KMS-11 (cell line): Measurements from ENCODE around the gene SLC5A12.

Experiments
- H2AFZ ChIP-seq: fragments of 200-600 bp; sonication (generic); 2 replicates; pipeline ENCODE4 v1.6.1; 2016; ENCODE audit warnings: antibody characterized with exemption, mixed run types, low read depth
- H3K27ac ChIP-seq: fragments of 200-600 bp; sonication (generic); 2 replicates; pipeline ENCODE4 v1.6.1; 2016; ENCODE audit warnings: mild to moderate bottlenecking, mixed run types
- H3K27me3 ChIP-seq: fragments of 200-600 bp; sonication (generic); 2 replicates; pipeline ENCODE4 v1.6.1; 2017; ENCODE audit warnings: mild to moderate bottlenecking, low read depth, mixed run types, moderate library complexity; ENCODE audit not compliant: insufficient read depth
- H3K36me3 ChIP-seq: fragments of 200-600 bp; sonication (generic); 2 replicates; pipeline ENCODE4 v1.6.1; 2017; ENCODE audit warnings: mild to moderate bottlenecking, mixed run types; ENCODE audit not compliant: insufficient read depth
- H3K4me1 ChIP-seq: fragments of 200-600 bp; sonication (generic); 2 replicates; pipeline ENCODE4 v1.6.1; 2016; ENCODE audit warnings: mild to moderate bottlenecking, low read depth, mixed run types; ENCODE audit not compliant: poor library complexity, severe bottlenecking
- H3K4me2 ChIP-seq: fragments of 200-600 bp; sonication (generic); 2 replicates; pipeline ENCODE4 v1.7.0; 2016; ENCODE audit warnings: mild to moderate bottlenecking, mixed run types
- H3K4me3 ChIP-seq: fragments of 200-600 bp; sonication (generic); IDR thresholded peaks from 2 replicates; pipeline ENCODE4 v1.6.1; 2017; ENCODE audit warnings: low read depth, low read length, mixed read lengths; ENCODE audit not compliant: insufficient read depth
- H3K79me2 ChIP-seq: fragments of 200-600 bp; sonication (generic); 2 replicates; pipeline ENCODE4 v1.6.1; 2016; ENCODE audit warnings: low read depth, mixed run types; ENCODE audit not compliant: insufficient read depth
- H3K9ac ChIP-seq: fragments of 200-600 bp; sonication (generic); 2 replicates; pipeline ENCODE4 v1.6.1; 2016; ENCODE audit warnings: mild to moderate bottlenecking, mixed run types
- H4K20me1 ChIP-seq: fragments of 200-600 bp; sonication (generic); 2 replicates; pipeline ENCODE4 v1.6.1; 2016; ENCODE audit warnings: mild to moderate bottlenecking, mixed run types; ENCODE audit not compliant: insufficient read depth
- CTCF ChIP-seq: fragments of 200-600 bp; sonication (generic); conservative IDR thresholded peaks from 2 replicates; pipeline ENCODE4 v1.6.1; 2017; ENCODE audit warnings: low read depth, mild to moderate bottlenecking, antibody characterized with exemption, low read length, moderate library complexity, mixed read lengths

The SLC5A12 gene

GRCh38 chr11:26721948-26722475 is at the start of gene SLC5A12:
TSS of gene SLC5A12 (minus strand) at chr11:26722060. CDS start at chr11:26721714, 346 bp downstream.
- Histone ChIP-seq H3K79me2 (no peaks in the 10 kb centered on the region), H3K36me3 (no peaks in the 10 kb centered on the region), H3K4me2 (no peak within 1 kb of the TSS), H3K4me1 (no peaks in the 10 kb centered on the region), H3K27ac (no peak within 1 kb of the TSS), H3K4me3 (no peak within 1 kb of the TSS), H3K9ac (no peak within 1 kb of the TSS), H4K20me1 (no peaks in the 10 kb centered on the region), H3K27me3 (no peaks in the 10 kb centered on the region), H2AFZ (no peak within 1 kb of the TSS)
- TF ChIP-seq CTCF: no peak

GRCh38 chr11:26769027-26769426 is 47.2 kb upstream of the SLC5A12 start:
- H3K4me3 ChIP-seq: no peak overlapping the region
- no peaks in the 10 kb centered on the region for H3K4me1 ChIP-seq
- no peak overlapping the region for H3K9ac ChIP-seq
- H4K20me1 ChIP-seq: no peaks in the 10 kb centered on the region
- TF ChIP-seq CTCF: no peak
- H3K36me3 ChIP-seq: no peaks in the 10 kb centered on the region
- no peak overlapping the region for H3K4me2 ChIP-seq
- H2AFZ ChIP-seq: no peak overlapping the region
- H3K27ac ChIP-seq: no peak overlapping the region
- no peaks in the 10 kb centered on the region for H3K27me3 ChIP-seq
- H3K79me2 ChIP-seq: no peaks in the 10 kb centered on the region

GRCh38 chr11:26767060-26767459 is 45.2 kb upstream of the SLC5A12 start:
- Histone ChIP-seq H2AFZ (no peak overlapping the region), H3K4me1 (no peaks in the 10 kb centered on the region), H3K36me3 (no peaks in the 10 kb centered on the region), H3K79me2 (no peaks in the 10 kb centered on the region), H3K27me3 (no peaks in the 10 kb centered on the region), H3K9ac (no peak overlapping the region), H4K20me1 (no peaks in the 10 kb centered on the region), H3K4me2 (no peak overlapping the region), H3K27ac (no peak overlapping the region), H3K4me3 (no peak overlapping the region)
- no peak for TF ChIP-seq CTCF

- Histone ChIP-seq H3K36me3 (no peaks in the 10 kb centered on the region), H3K9ac (no peak overlapping the region), H2AFZ (no peak overlapping the region), H3K27me3 (no peaks in the 10 kb centered on the region), H3K4me1 (no peaks in the 10 kb centered on the region), H3K4me3 (no peak overlapping the region), H4K20me1 (no peaks in the 10 kb centered on the region), H3K79me2 (no peaks in the 10 kb centered on the region), H3K27ac (no peak overlapping the region), H3K4me2 (no peak overlapping the region)
- no peak for TF ChIP-seq CTCF
Observed at GRCh38 chr11:26765323-26765722, 43.5 kb upstream of the SLC5A12 start.
